Bronchial epithelial cell (primary cell): Measurements from ENCODE around the gene L3MBTL3. TPM values are rescaled to one million over a fixed set of nuclear protein-coding genes. Genes with fewer than 3 reads are reported as not detected.

Experiments
- DNase-seq: peaks from one replicate; pipeline ENCODE4 v3.0.0-alpha.2; 2010; ENCODE audit warnings: low read depth
- FAIRE-seq: peaks from 2 replicates; lab custom pipeline; 2011; peaks lifted over from hg19 to GRCh38; lab: Jason Lieb, UNC
- H3K27me3 ChIP-seq: 2 replicates; pipeline ENCODE4 v1.5.1; 2011; ENCODE audit warnings: low read length; ENCODE audit not compliant: control insufficient read depth, insufficient read depth
- H3K36me3 ChIP-seq: 2 replicates; pipeline ENCODE4 v1.5.1; 2011; ENCODE audit warnings: low read length; ENCODE audit not compliant: control insufficient read depth, insufficient read depth
- H3K4me3 ChIP-seq: 2 replicates; pipeline ENCODE4 v1.5.1; 2011; ENCODE audit warnings: mild to moderate bottlenecking, low read depth, low read length, control low read depth
- CTCF ChIP-seq: IDR thresholded peaks from 2 replicates; pipeline ENCODE4 v1.5.1; 2011; ENCODE audit warnings: mild to moderate bottlenecking, moderate library complexity, low read length, control low read depth, inconsistent platforms; ENCODE audit not compliant: insufficient read depth, severe bottlenecking
- total RNA-seq: library from RNA; depleted of rRNA; stranded (reverse); fragments of >200 nt; gene quantifications from 2 replicates; pipeline ENCODE4 v1.2.1, GENCODE V29; 2014

L3MBTL3 gene
- total RNA-seq, 1 donor from 2014 or later: 12.1 TPM

DNA sequence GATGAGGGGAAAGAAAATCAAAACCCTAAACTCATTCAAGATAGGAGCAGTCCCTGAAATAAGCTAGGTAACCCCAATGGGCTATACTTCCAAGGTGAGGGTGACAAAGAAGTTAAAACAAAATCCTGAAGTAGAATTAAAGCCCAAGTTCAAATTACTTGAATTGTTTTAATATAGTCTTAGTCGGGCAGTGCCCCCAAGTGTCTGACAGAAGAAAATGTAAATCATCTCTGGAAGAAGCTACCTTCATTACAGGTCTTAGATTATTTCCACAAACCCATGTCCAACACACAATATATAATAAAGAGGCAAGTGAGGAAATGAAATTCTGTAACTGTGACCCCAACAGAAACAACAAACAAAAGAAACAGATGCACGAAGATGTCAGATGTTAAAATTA lies 36.8 kb upstream of the L3MBTL3 start:
- Histone ChIP-seq H3K27me3 (no peaks in the 10 kb centered on the region), H3K4me3 (no peak overlapping the region), H3K36me3 (no peaks in the 10 kb centered on the region)
- DNase-seq (peak; percentile 24), FAIRE-seq (no peak)
- peak; percentile 19 for TF ChIP-seq CTCF

- no peak for FAIRE-seq
These were observed 29.0 kb upstream of the L3MBTL3 start for GRCh38 chr6:129989396-129989795.

DNA sequence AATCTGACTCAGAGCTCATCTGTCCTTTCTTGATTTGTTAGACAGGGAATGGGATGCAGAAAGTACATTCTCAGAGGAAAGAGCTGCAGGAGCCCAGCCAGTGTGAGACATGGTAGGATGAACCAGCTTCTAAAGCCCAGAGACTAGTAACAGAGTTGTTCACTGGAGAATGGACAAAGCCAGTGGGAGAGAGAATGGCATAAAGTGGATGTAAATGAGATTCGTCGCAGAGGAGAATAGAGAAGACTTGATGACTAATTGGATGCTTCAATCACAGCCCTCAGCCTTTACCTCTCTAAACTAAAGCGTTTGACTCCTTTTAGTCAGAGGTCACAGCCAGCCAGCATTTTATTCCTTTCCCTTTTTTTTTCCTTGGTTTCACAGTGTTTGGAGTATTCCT lies 25.5 kb upstream of the L3MBTL3 start:
- no peak overlapping the region for H3K4me3 ChIP-seq

More at GRCh38 chr6:129989396-129989795, 29.0 kb upstream of the L3MBTL3 start:
- H3K4me3 ChIP-seq: no peak overlapping the region
- DNase-seq: no peak
- H3K36me3 ChIP-seq: no peaks in the 10 kb centered on the region
- H3K27me3 ChIP-seq: no peaks in the 10 kb centered on the region
- TF ChIP-seq CTCF: no peak

GRCh38 chr6:129994410-129994809 lies 24.0 kb upstream of the L3MBTL3 start:
- FAIRE-seq: no peak
- H3K27me3 ChIP-seq: no peaks in the 10 kb centered on the region
- no peaks in the 10 kb centered on the region for H3K36me3 ChIP-seq
- DNase-seq: no peak
- no peak for TF ChIP-seq CTCF
- no peak overlapping the region for H3K4me3 ChIP-seq

More for the DNA sequence above, 25.5 kb upstream of the L3MBTL3 start:
- TF ChIP-seq CTCF: no peak
- Histone ChIP-seq H3K36me3 (no peaks in the 10 kb centered on the region), H3K27me3 (no peaks in the 10 kb centered on the region)
- DNase-seq (no peak), FAIRE-seq (no peak)

GRCh38 chr6:129996387-129996786 lies 22.0 kb upstream of the L3MBTL3 start:
- H3K36me3 ChIP-seq: no peaks in the 10 kb centered on the region
- no peak for DNase-seq
- H3K4me3 ChIP-seq: no peak overlapping the region
- no peak for TF ChIP-seq CTCF
- no peaks in the 10 kb centered on the region for H3K27me3 ChIP-seq
- no peak for FAIRE-seq
